Effector CD8-positive, alpha-beta T cell (primary cell): ENCODE measurements around the gene RBP2.
"Not testable (repeated sequence)": the region's sequence is repeated elsewhere in the genome, so short reads cannot be mapped to it uniquely, and the experiment has no call there.

ENCODE experiments used
- DNase-seq: peaks from one replicate; lab custom pipeline; 2025; lab: John Stamatoyannopoulos, UW

The RBP2 gene

DNA sequence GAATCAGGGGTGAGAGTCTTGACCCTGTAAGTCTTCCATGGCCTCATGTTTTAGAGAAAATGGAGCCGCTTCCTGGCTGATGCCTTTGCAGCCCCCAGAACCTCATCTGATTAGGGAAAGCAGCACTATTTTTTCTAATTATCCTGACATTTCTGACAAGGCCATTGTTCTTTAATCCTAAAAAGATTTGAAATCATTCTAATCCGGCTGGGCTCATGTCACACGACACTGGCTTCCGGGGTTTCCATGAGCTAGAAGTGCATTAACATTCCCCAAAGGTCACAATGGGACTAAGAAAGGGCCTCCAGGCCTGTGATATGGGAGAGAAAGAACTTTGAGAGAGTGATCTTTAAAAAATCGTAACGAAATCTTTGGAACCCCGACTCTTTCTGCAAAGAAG, 33.1 kb downstream of the RBP2 start:
- DNase-seq: no peak

GRCh38 chr3:139441656-139442055, 34.7 kb downstream of the RBP2 start:
- DNase-seq: no peak

- DNase-seq: no peak
Observed at GRCh38 chr3:139440639-139441556, 35.4 kb downstream of the RBP2 start.

- no peak for DNase-seq
Observed at GRCh38 chr3:139439278-139439677, 37.0 kb downstream of the RBP2 start.

DNA sequence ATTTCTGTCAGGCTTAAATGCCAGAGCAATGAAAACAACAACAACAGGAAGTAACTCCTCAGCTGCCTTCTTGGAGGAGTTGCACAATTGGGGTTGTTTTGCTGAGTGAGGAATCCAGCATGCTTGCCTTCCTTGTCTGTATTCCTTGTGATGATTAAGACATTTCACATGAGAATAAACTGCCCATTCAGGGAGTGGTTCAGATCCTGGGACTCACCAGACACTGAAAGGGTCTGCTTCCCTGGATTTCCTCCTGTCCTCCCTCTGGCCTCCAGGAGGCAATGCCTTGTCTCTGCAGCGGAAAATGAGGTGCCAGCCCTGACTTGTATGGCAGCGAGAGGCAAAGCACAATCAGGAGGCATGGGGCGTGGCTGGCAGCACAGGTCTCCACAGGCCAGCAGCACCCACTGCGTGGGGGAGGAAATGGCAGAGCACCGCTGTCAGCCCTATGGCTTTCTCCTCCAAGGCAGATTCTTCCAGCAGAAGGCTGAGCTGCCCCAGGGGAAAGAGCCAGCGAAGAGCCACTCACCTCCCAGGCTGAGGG, 41.5 kb downstream of the RBP2 start:
- DNase-seq: no peak

GRCh38 chr3:139434228-139434627, 42.1 kb downstream of the RBP2 start:
- no peak for DNase-seq

GRCh38 chr3:139433089-139433488, 43.2 kb downstream of the RBP2 start:
- DNase-seq: no peak

- DNase-seq: no peak
Observed at GRCh38 chr3:139430493-139430892, 45.8 kb downstream of the RBP2 start.

- DNase-seq: no peak
Observed at GRCh38 chr3:139427283-139428060, 48.8 kb downstream of the RBP2 start.

- DNase-seq: no peak
Observed at GRCh38 chr3:139425745-139426400, 50.4 kb downstream of the RBP2 start.

DNA sequence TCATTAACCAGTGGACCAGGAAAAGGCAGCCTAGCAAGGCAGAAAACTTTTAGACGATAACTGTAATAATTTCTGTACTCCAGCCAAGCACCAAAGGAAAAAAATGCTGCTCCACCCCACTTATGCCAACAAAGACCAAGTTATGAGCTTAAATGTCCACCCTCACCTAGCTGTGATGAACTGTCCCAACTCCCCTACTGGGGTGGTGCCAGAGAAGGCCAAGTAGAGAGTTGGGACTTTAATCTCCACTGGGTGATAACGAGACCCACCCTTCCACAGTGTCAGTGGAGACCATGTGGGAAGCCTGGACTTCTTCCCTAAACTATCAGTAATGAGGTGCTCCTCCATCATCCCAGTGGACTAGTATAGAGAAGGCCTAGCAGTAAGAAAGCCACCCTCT, 53.1 kb downstream of the RBP2 start:
- DNase-seq: no peak

DNA sequence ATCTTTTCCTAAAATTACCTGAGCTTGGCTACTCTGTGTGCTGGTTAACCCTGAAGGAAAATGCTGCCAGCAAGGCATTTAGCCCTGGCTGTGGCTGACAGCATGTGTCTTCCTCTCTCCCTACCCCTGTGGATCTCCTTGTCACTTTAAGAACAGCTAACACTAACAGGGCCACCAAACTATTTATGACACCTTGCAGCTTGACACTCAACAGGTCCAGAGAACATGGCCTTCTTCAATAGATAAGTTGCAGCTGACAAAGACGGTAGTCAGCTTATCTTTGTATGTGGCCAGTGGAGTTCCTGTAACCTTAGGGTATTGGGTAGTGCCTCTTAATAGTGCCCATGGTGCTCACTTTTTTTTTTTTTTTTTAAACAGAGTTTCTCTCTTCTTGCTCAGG, 54.9 kb downstream of the RBP2 start:
- DNase-seq: no peak

GRCh38 chr3:139421040-139421439, 55.3 kb downstream of the RBP2 start:
- no peak for DNase-seq

GRCh38 chr3:139418144-139418543, 58.2 kb downstream of the RBP2 start:
- DNase-seq: no peak

DNA sequence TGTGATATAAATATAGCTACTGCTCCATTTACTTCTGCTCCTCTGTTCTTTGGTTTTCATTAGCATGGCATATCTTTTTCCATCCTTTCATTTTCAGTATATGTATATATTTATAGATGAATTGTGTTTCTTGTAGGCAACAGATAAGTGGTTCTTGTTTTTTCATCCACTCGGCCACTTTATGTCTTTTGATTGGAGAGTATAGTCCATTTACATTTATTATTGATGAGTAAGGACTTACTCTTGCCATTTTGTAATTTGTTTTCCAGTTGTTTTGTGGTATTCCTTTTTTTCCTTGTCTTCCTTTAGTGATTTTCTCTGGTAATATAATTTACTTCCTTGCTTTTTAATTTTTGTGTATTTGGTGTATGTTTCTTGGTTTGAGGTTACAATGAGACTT, 60.0 kb downstream of the RBP2 start:
- DNase-seq: no peak

DNA sequence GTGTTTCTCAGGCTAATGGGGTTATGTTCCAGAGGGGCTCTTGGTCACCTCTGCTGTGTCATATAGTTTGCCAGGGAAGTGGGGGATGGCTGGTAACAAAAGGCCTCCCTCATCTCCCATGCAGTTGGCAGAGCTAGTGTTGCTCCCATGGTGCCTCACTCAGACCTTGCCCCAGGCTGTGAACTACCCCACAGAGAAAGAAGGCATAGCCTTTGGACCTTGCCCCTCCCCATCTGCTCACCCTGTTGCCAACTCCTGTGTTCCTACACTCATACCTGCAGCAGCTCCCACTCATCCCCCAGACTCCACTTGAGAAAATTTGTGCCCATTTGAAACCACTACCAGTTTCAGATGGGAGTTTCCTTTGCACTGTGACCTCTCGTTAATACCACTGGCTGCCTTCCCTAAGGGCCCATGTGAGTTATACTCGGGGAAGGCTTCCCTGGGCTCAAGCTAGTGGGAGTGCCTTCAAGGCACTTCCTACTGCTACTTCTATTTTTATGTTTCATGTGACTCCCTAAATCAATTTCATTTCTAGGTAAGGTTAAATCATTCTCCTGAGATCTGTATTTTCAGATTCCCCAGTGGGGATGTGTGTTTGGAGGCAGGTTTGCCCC, 61.6 kb downstream of the RBP2 start:
- DNase-seq: no peak

- not testable (repeated sequence) for DNase-seq
Observed at GRCh38 chr3:139412891-139413290, 63.4 kb downstream of the RBP2 start.
